MM.1S (cell line): Measurements from ENCODE around the gene HORMAD1.

Experiments used
- DNase-seq: peaks from one replicate; pipeline ENCODE4 v3.0.0-alpha.2; 2015
- H2AFZ ChIP-seq: fragments of 300-600 bp; sonication (generic); 2 replicates; pipeline ENCODE4 v1.6.0; 2016; ENCODE audit warnings: antibody characterized with exemption, low read length
- H3F3A ChIP-seq: fragments of 300-600 bp; sonication (generic); 2 replicates; pipeline ENCODE4 v1.6.1; 2016; ENCODE audit warnings: mild to moderate bottlenecking, antibody characterized with exemption, low read length, moderate library complexity, mixed read lengths; ENCODE audit not compliant: insufficient read depth
- H3K27ac ChIP-seq: fragments of 300-600 bp; sonication (generic); 2 replicates; pipeline ENCODE4 v1.5.1; 2016; ENCODE audit warnings: mild to moderate bottlenecking, low read length
- H3K27me3 ChIP-seq: fragments of 300-600 bp; sonication (generic); replicated peaks from 2 replicates; pipeline ENCODE4 v1.6.0; 2016; ENCODE audit warnings: low read length; ENCODE audit not compliant: insufficient read depth
- H3K36me3 ChIP-seq: fragments of 300-600 bp; sonication (generic); replicated peaks from 2 replicates; pipeline ENCODE4 v1.6.1; 2016; ENCODE audit warnings: mild to moderate bottlenecking, low read length, mixed read lengths; ENCODE audit not compliant: insufficient read depth
- H3K4me1 ChIP-seq: fragments of 300-600 bp; sonication (generic); 2 replicates; pipeline ENCODE4 v1.6.1; 2016; ENCODE audit warnings: low read length, mixed read lengths
- H3K4me2 ChIP-seq: fragments of 300-600 bp; sonication (generic); 2 replicates; pipeline ENCODE4 v1.6.0; 2016; ENCODE audit warnings: low read depth, low read length
- H3K4me3 ChIP-seq: fragments of 300-600 bp; sonication (generic); 2 replicates; pipeline ENCODE4 v1.5.1; 2016; ENCODE audit warnings: low read length, mixed read lengths
- H3K79me2 ChIP-seq: fragments of 300-600 bp; sonication (generic); 2 replicates; pipeline ENCODE4 v1.6.1; 2016; ENCODE audit warnings: mixed run types, low read length, mixed read lengths
- H3K9ac ChIP-seq: fragments of 300-600 bp; sonication (generic); 2 replicates; pipeline ENCODE4 v1.6.1; 2016; ENCODE audit warnings: low read length, mixed read lengths
- H3K9me2 ChIP-seq: fragments of 300-600 bp; sonication (generic); replicated peaks from 2 replicates; pipeline ENCODE4 v1.6.1; 2016; ENCODE audit warnings: mild to moderate bottlenecking, low read length, mixed read lengths; ENCODE audit not compliant: insufficient read depth
- H3K9me3 ChIP-seq: fragments of 300-600 bp; sonication (generic); replicated peaks from 2 replicates; pipeline ENCODE4 v1.6.1; 2016; ENCODE audit warnings: mild to moderate bottlenecking, low read length, mixed read lengths; ENCODE audit not compliant: insufficient read depth
- H4K20me1 ChIP-seq: fragments of 300-600 bp; sonication (generic); 2 replicates; pipeline ENCODE4 v1.6.1; 2016; ENCODE audit warnings: mild to moderate bottlenecking, low read length, moderate library complexity, mixed read lengths; ENCODE audit not compliant: insufficient read depth
- EZH2 ChIP-seq: fragments of 300-600 bp; sonication (generic); optimal IDR thresholded peaks from 2 replicates; pipeline ENCODE3; 2017; ENCODE audit warnings: low read depth, mild to moderate bottlenecking, antibody characterized with exemption, low read length, mixed read lengths
- EZH2phosphoT487 ChIP-seq: fragments of 300-600 bp; sonication (generic); IDR thresholded peaks from 2 replicates; pipeline ENCODE4 v1.6.1; 2018; ENCODE audit warnings: antibody characterized with exemption, low read length
- TF ChIP-seq, protein P1 (sequence below): fragments of 300-600 bp; sonication (generic); IDR thresholded peaks from 2 replicates; pipeline ENCODE4 v1.5.1; 2016; ENCODE audit warnings: antibody characterized with exemption, low read length, mixed read lengths

The HORMAD1 gene

DNA sequence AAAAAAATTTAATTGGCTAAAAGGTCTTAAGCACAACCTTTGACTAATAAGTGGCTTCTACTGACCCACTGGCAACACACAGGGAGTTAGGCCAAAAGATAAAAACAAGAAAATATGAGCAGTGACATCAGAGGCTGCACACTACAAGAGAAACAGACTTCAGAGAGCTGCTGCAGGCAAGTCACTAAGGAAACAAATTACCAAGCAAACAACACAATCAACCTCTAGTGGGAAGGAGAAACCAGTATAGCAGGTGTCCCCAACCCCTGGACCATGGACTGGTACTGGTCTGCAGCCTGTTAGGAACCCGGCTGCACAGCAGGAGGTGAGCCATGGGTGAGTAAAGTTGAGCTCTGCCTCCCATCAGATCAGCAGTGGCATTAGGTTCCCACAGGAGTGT, 70.5 kb downstream of the HORMAD1 start:
- no peak for DNase-seq
- H3K4me1 ChIP-seq = no peaks in the 10 kb centered on the region
- H3K4me2 ChIP-seq = no peak overlapping the region
- H4K20me1 ChIP-seq = no peaks in the 10 kb centered on the region
- no peaks in the 10 kb centered on the region for H3K36me3 ChIP-seq
- no peaks in the 10 kb centered on the region for H3K27me3 ChIP-seq
- H3K27ac ChIP-seq = no peak overlapping the region
- no peaks in the 10 kb centered on the region for H3K9me2 ChIP-seq
- H3F3A ChIP-seq = no peaks in the 10 kb centered on the region
- H3K4me3 ChIP-seq = no peak overlapping the region
- H3K9ac ChIP-seq = no peak overlapping the region
- TF ChIP-seq EZH2phosphoT487 = no peak
- TF ChIP-seq, protein P1, sequence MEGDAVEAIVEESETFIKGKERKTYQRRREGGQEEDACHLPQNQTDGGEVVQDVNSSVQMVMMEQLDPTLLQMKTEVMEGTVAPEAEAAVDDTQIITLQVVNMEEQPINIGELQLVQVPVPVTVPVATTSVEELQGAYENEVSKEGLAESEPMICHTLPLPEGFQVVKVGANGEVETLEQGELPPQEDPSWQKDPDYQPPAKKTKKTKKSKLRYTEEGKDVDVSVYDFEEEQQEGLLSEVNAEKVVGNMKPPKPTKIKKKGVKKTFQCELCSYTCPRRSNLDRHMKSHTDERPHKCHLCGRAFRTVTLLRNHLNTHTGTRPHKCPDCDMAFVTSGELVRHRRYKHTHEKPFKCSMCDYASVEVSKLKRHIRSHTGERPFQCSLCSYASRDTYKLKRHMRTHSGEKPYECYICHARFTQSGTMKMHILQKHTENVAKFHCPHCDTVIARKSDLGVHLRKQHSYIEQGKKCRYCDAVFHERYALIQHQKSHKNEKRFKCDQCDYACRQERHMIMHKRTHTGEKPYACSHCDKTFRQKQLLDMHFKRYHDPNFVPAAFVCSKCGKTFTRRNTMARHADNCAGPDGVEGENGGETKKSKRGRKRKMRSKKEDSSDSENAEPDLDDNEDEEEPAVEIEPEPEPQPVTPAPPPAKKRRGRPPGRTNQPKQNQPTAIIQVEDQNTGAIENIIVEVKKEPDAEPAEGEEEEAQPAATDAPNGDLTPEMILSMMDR = no peak
- no peak overlapping the region for H2AFZ ChIP-seq
- no peaks in the 10 kb centered on the region for H3K9me3 ChIP-seq
- no peaks in the 10 kb centered on the region for H3K79me2 ChIP-seq

DNA sequence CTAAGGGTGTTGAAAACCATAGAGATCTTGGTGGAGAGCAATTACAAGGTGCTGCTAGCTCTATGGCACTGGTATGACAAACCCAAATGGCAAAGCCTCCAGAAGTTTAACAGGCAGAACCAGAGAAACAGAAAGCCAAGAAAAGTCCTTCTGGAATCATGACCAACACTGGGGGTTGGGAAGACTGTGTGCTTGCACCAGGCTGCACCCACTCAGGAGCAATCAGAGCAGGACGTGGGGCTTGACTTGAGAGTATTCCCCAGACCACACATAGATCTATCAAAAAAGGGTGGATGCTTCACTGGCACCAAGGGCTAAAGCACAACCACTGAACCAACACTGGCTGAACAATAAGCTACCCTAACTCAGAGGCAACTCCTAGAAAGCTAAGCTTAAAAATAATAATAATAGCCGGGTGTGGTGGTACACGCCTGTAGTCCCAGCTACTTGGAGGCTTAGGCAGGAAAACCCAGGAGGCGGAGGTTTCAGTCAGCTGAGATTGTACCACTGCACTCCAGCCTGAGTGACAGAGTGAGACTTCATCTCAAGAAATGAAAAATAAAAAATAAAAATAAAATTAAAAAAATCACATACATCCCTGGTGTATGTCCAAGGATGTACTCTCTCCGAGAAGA, 71.1 kb downstream of the HORMAD1 start:
- Histone ChIP-seq H3K27ac (no peak overlapping the region), H3K27me3 (no peaks in the 10 kb centered on the region), H3K79me2 (no peaks in the 10 kb centered on the region), H3K4me2 (no peak overlapping the region), H3F3A (no peaks in the 10 kb centered on the region), H3K9ac (no peak overlapping the region), H3K9me2 (no peaks in the 10 kb centered on the region), H2AFZ (no peak overlapping the region), H3K36me3 (no peaks in the 10 kb centered on the region), H4K20me1 (no peaks in the 10 kb centered on the region), H3K4me3 (no peak overlapping the region), H3K9me3 (no peaks in the 10 kb centered on the region), H3K4me1 (no peaks in the 10 kb centered on the region)
- no peak for TF ChIP-seq EZH2phosphoT487
- TF ChIP-seq, protein P1 = no peak
- TF ChIP-seq EZH2 = no peak
- DNase-seq = no peak
